ENCODE measurements around the gene RPS21. TPM values are rescaled to one million over a fixed set of nuclear protein-coding genes. Genes with fewer than 3 reads are reported as not detected.

Gene RPS21
- polyA plus RNA-seq, 1 of the 3 experiments (the other 2 are of a cell fraction), result 16,625 TPM

- peaks cover 5% of the 10 kb centered on the region; the same call in 1 of the 2 replicates for H4K20me1 ChIP-seq (ENCODE audit: insufficient read depth)
- no peak for DNase-seq
- CTCF ChIA-PET, result interaction anchor here (0.6 to 4.2 kb wide), 5 partner anchors 87 to 384 kb away, joined by 3 to 65 read pairs (median 22); no protein-coding TSS in a partner anchor
- H3K9me2 ChIP-seq, result no peaks in the 10 kb centered on the region
- H3K4me1 ChIP-seq (ENCODE audit: control insufficient read depth in 1 of 2, insufficient read depth in 2 of 2, low read depth in 1 of 2, low read length in 1 of 2), result peaks cover 0 to 57% of the 10 kb centered on the region in 2 experiments; a peak in 1 of 4 replicates
- POLR2A ChIA-PET, result no interaction called here
- WGBS (ENCODE audit: low lambda C conversion rate), result 92% methylated on average over 2 of the region's 15 CpGs
- no peak overlapping the region for H3K4me3 ChIP-seq (ENCODE audit: low read depth in 2 of 2, low read length in 1 of 2)
- H3F3A ChIP-seq (replicated peaks; ENCODE audit: insufficient read depth), result no peaks in the 10 kb centered on the region
- H3K27ac ChIP-seq (ENCODE audit: low read depth in 2 of 2, low read length in 1 of 2), result no peak overlapping the region
- no peaks in the 10 kb centered on the region for H3K27me3 ChIP-seq (ENCODE audit: insufficient read depth)
- no peaks in the 10 kb centered on the region for H3K9me3 ChIP-seq
- H3K9ac ChIP-seq, result no peak overlapping the region
- TF ChIP-seq ZBTB33 (IDR thresholded peaks at IDR 0.05; ENCODE audit: borderline replicate concordance, low read depth), result no peak
- no peaks in the 10 kb centered on the region for H3K36me3 ChIP-seq (replicated peaks in 1 of 2; ENCODE audit: control insufficient read depth in 1 of 2, insufficient read depth in 2 of 2, low read length in 1 of 2)
- H2AFZ ChIP-seq (ENCODE audit: low read depth), result no peak overlapping the region
- H3K4me2 ChIP-seq, result no peak overlapping the region
- H3K79me2 ChIP-seq (ENCODE audit: insufficient read depth), result peaks cover 10% of the 10 kb centered on the region; the same call in 1 of the 2 replicates
Measured at GRCh38 chr20:62408055-62408454, 21.2 kb downstream of the RPS21 start.

- no peak for DNase-seq
- Histone ChIP-seq H4K20me1 (ENCODE audit: insufficient read depth) (peaks cover 5% of the 10 kb centered on the region; the same call in 1 of the 2 replicates), H3F3A (replicated peaks; ENCODE audit: insufficient read depth) (no peaks in the 10 kb centered on the region), H3K4me2 (no peak overlapping the region), H3K27ac (ENCODE audit: low read depth in 2 of 2, low read length in 1 of 2) (no peak overlapping the region), H3K9ac (no peak overlapping the region), H3K36me3 (replicated peaks in 1 of 2; ENCODE audit: control insufficient read depth in 1 of 2, insufficient read depth in 2 of 2, low read length in 1 of 2) (no peaks in the 10 kb centered on the region), H3K9me3 (no peaks in the 10 kb centered on the region), H3K79me2 (ENCODE audit: insufficient read depth) (peaks cover 10% of the 10 kb centered on the region; the same call in 1 of the 2 replicates), H3K27me3 (ENCODE audit: insufficient read depth) (no peaks in the 10 kb centered on the region), H3K9me2 (no peaks in the 10 kb centered on the region), H3K4me1 (ENCODE audit: control insufficient read depth in 1 of 2, insufficient read depth in 2 of 2, low read depth in 1 of 2, low read length in 1 of 2) (peaks cover 0 to 52% of the 10 kb centered on the region in 2 experiments; a peak in 1 of 4 replicates), H2AFZ (ENCODE audit: low read depth) (no peak overlapping the region), H3K4me3 (ENCODE audit: low read depth in 2 of 2, low read length in 1 of 2) (no peak overlapping the region)
- WGBS (ENCODE audit: low lambda C conversion rate), result 91% methylated on average over 11 of the region's 12 CpGs
- POLR2A ChIA-PET, result no interaction called here
- TF ChIP-seq USF2 (IDR thresholded peaks at IDR 0.05; ENCODE audit: borderline replicate concordance, low read depth, low read length) (no peak), POLR2AphosphoS5 (IDR thresholded peaks at IDR 0.05; ENCODE audit: low read depth, low read length) (no peak), RFX5 (IDR thresholded peaks at IDR 0.05; ENCODE audit: low read length) (no peak), ELF1 (IDR thresholded peaks at IDR 0.05) (no peak), FOSL2 (IDR thresholded peaks at IDR 0.05; ENCODE audit: borderline replicate concordance, low read depth) (no peak)
- CTCF ChIA-PET, result interaction anchor here (0.6 to 4.2 kb wide), 7 partner anchors 26 to 383 kb away, joined by 3 to 65 read pairs (median 19); partner anchors contain the start of gene ADRM1
Measured at GRCh38 chr20:62408640-62409039, 21.7 kb downstream of the RPS21 start.
